ENCODE results near the gene PCBP3.
"Not testable (repeated sequence)": the region's sequence is repeated elsewhere in the genome, so short reads cannot be mapped to it uniquely, and the experiment has no call there.

The PCBP3 gene

DNA sequence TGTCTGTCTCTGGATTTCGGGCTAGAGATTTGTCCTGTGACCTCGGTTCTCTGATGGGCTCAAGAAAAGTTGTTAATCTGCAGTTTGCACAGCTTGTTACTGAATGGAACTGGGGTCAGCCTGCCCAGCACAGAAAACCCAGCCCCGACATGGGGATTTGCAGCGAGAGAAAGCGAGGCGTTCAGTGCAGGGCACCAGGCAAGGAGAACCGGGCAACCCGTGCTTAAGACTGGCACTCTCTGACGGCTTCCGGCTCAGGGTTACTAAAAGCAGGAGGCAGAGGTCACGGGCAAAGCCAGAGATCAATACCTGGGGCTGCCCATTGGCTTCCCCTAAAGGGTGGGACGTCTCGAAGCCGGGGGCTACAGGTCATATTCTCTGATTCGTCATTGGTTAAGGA, 308.2 kb downstream of the PCBP3 start:
- peaks cover 0 to 19% (median 9%) of the 10 kb centered on the region in 11 experiments; a peak in 10 of 22 replicates for H3K9me3 ChIP-seq (replicated peaks in 1 of 11)
- H3K9ac ChIP-seq: no peak overlapping the region
- no peak for TF ChIP-seq Cebpa-rat (IDR thresholded peaks at IDR 0.05)
- H3K27me3 ChIP-seq: no peaks in the 10 kb centered on the region
- H3K27ac ChIP-seq: no peak overlapping the region
- peak overlapping the region in 4 of 11 experiments; percentile 71 to 80 (median 76); a peak in 4 of 22 replicates for H3K4me2 ChIP-seq
- no peak overlapping the region for H3K4me3 ChIP-seq
- peaks cover 15 to 56% (median 33%) of the 10 kb centered on the region in 10 experiments for H3K4me1 ChIP-seq
- no peaks in the 10 kb centered on the region; a peak in 1 of 22 replicates for H4K20me1 ChIP-seq
- no peaks in the 10 kb centered on the region for H3K36me3 ChIP-seq

DNA sequence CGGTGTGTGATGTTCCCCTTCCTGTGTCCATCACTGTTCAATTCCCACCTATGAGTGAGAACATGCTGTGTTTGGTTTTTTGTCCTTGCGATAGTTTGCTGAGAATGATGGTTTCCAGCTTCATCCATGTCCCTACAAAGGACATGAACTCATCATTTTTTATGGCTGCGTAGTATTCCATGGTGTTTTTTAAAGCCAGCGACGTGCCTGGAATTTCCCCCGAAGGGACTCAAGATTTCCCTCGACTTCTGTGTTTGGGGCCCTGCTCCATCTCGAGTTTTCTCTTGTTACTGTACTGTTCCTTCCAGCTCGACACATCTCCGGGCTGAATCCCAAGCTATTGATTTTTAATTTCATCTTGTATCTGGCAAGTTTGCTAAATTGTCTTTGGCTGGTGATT, 309.0 kb downstream of the PCBP3 start:
- not testable (repeated sequence) for H3K27me3 ChIP-seq, H3K36me3 ChIP-seq, H3K27ac ChIP-seq, H3K4me3 ChIP-seq, H3K4me2 ChIP-seq, H4K20me1 ChIP-seq, H3K9ac ChIP-seq
- Histone ChIP-seq H3K9me3 (replicated peaks in 1 of 11) (peaks cover 0 to 14% (median 5%) of the 10 kb centered on the region in 11 experiments; a peak in 10 of 22 replicates), H3K4me1 (peaks cover 15 to 50% (median 33%) of the 10 kb centered on the region in 10 experiments)

DNA sequence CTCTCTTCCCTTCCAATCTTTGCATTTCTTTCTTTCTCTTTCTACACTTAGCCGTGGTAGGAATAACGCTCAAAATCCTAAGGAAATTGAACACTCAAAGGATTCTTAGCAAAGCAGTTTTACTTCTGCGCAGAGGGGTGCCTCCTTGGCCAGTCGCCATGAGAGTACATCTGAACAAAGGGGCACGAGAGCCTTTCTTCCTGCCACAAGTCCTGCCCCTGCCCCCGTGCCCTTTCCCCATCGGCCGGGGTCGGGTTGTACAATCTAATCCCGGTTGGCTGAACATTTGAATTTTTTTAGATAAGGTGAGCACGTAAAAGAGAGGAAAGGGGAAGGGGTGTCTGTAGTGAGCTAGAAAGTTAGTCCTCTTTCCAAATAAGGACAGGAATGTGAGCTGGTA, 309.4 kb downstream of the PCBP3 start:
- H3K4me2 ChIP-seq: no peak overlapping the region
- no peak for TF ChIP-seq Cebpa-rat (IDR thresholded peaks at IDR 0.05)

DNA sequence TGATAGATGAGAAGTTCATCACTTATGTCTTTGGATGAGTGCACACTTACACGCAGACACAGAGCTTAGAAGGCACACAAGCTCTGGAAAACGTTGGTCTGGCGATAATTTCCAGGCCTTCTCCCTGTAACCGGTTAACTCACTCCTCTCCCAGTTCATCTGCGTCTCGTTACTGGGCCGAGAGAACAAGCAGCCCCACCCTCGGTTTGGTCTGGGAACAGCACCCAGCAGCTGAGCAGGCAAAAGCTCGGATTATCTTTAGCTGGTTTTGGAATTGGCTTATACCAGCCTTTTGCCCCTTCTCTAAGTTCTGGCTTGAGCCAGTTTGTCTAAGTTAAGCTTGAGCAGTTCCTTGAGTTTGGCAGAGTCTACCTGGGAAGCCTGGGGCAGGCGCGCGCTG, 310.7 kb downstream of the PCBP3 start:
- Histone ChIP-seq H3K4me2 (no peak overlapping the region), H3K27ac (no peak overlapping the region), H3K9ac (no peak overlapping the region), H3K36me3 (no peaks in the 10 kb centered on the region), H3K9me3 (replicated peaks in 1 of 11) (no peaks in the 10 kb centered on the region), H3K4me3 (no peak overlapping the region), H4K20me1 (no peaks in the 10 kb centered on the region; a peak in 1 of 22 replicates), H3K4me1 (peaks cover 13 to 50% (median 35%) of the 10 kb centered on the region in 10 experiments), H3K27me3 (no peaks in the 10 kb centered on the region)
- TF ChIP-seq Cebpa-rat (IDR thresholded peaks at IDR 0.05): no peak

More for the DNA sequence above, 309.4 kb downstream of the PCBP3 start:
- Histone ChIP-seq H3K9me3 (replicated peaks in 1 of 11) (peaks cover 0 to 10% (median under 1%) of the 10 kb centered on the region in 11 experiments; a peak in 7 of 22 replicates), H3K27ac (no peak overlapping the region), H4K20me1 (no peaks in the 10 kb centered on the region; a peak in 1 of 22 replicates), H3K4me1 (peaks cover 15 to 49% (median 36%) of the 10 kb centered on the region in 10 experiments), H3K9ac (no peak overlapping the region), H3K36me3 (no peaks in the 10 kb centered on the region), H3K27me3 (no peaks in the 10 kb centered on the region), H3K4me3 (no peak overlapping the region)

DNA sequence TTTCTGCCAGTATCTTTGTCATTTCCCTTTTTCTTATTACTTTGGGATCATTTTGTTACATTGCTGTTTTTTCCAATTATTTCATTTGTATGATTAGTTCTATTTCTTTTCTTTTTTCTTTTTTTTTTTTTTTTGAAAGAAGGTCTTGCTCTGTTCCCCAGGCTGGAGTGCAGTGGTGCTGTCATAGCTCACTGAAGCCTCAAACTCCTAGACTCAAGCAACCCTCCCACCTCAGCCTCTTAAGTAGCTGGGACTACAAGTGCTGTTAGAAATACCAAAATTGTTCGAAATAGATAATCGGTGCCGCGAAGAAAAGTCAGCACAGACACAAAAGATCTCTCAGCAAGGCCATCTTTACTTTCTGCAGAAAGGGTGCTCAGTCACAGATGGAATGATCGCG, 311.4 kb downstream of the PCBP3 start:
- no peaks in the 10 kb centered on the region; a peak in 1 of 22 replicates for H4K20me1 ChIP-seq
- H3K27me3 ChIP-seq: no peaks in the 10 kb centered on the region
- no peak overlapping the region for H3K9ac ChIP-seq
- H3K9me3 ChIP-seq (replicated peaks in 1 of 11): peaks cover 3 to 4% (median 4%) of the 10 kb centered on the region in 11 experiments
- no peak for TF ChIP-seq Cebpa-rat (IDR thresholded peaks at IDR 0.05)
- no peak overlapping the region for H3K4me2 ChIP-seq
- no peak overlapping the region for H3K27ac ChIP-seq
- peaks cover 6 to 50% (median 32%) of the 10 kb centered on the region in 10 experiments; a peak in 19 of 20 replicates for H3K4me1 ChIP-seq
- no peaks in the 10 kb centered on the region for H3K36me3 ChIP-seq
- no peak overlapping the region for H3K4me3 ChIP-seq

DNA sequence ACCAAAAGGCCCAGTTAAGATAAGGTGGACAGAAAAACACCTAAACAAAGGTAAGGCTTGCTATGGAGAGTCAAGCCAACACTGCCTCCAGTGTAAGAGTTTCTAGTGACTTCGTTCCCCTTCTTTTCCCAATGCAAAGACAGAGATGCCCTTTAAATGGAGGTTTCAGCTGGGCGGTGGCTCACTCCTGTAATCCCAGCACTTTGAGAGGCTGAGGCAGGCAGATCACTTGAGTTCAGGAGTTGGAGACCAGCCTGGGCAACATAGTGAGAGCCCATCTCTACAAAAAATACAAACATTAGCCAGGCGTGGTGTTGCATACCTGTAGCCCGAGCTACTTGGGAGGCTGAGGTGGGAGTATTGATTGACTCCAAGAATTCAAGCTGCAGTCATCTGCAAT, 314.0 kb downstream of the PCBP3 start:
- TF ChIP-seq Cebpa-rat (IDR thresholded peaks at IDR 0.05): no peak
- H3K9me3 ChIP-seq (replicated peaks in 1 of 11): peaks cover 29 to 31% (median 30%) of the 10 kb centered on the region in 11 experiments
- H3K27ac ChIP-seq: no peak overlapping the region
- no peak overlapping the region for H3K4me3 ChIP-seq
- H4K20me1 ChIP-seq: no peaks in the 10 kb centered on the region
- H3K36me3 ChIP-seq: peaks cover 0 to 8% (median 0%) of the 10 kb centered on the region in 11 experiments; a peak in 2 of 22 replicates
- H3K4me1 ChIP-seq: peaks cover 0 to 40% (median 22%) of the 10 kb centered on the region in 10 experiments; a peak in 16 of 20 replicates
- no peaks in the 10 kb centered on the region for H3K27me3 ChIP-seq
- H3K9ac ChIP-seq: no peak overlapping the region
- H3K4me2 ChIP-seq: peak overlapping the region in 3 of 11 experiments; percentile 16 to 51 (median 27); a peak in 1 of 22 replicates

DNA sequence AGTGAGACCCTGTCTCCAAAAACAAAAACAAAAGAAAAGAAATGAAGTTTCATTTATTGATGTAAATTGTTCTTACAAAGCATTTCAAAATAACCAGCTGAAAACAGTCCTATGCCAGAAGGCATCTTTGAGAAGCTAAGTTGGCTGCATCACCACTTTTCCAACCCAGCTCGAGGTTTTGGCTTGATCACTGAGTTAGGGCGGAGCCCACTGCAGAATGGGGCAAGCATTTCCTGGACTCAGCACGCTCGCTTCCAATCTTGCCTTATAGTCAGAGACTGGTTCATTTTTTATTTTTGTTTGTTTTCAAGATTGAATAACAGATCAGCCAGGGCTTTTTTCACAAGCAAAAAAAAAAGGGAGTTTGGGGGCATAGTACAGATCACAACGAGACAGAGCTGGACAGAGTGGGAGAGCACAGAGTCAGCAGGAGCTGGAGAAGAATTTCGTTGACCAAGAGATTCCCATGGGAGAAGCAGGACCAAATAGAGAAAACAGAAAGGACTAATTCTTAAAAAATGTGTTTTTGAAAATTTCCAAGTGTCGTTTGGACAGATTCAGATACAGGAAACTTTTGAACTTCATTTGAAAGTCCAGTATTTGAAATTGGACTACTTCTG, 314.6 kb downstream of the PCBP3 start:
- no peaks in the 10 kb centered on the region for H4K20me1 ChIP-seq
- H3K9me3 ChIP-seq (replicated peaks in 1 of 11): peaks cover 31 to 35% (median 34%) of the 10 kb centered on the region in 11 experiments
- H3K4me1 ChIP-seq: peaks cover 4 to 45% (median 28%) of the 10 kb centered on the region in 10 experiments; a peak in 19 of 20 replicates
- no peak overlapping the region for H3K9ac ChIP-seq
- H3K27ac ChIP-seq: no peak overlapping the region
- no peaks in the 10 kb centered on the region for H3K27me3 ChIP-seq
- no peak overlapping the region for H3K4me3 ChIP-seq
- TF ChIP-seq Cebpa-rat (IDR thresholded peaks at IDR 0.05): no peak
- H3K4me2 ChIP-seq: peak overlapping the region in 8 of 11 experiments; percentile 0 to 51 (median 22); a peak in 6 of 22 replicates
- peaks cover 0 to 8% (median 0%) of the 10 kb centered on the region in 11 experiments; a peak in 2 of 22 replicates for H3K36me3 ChIP-seq

DNA sequence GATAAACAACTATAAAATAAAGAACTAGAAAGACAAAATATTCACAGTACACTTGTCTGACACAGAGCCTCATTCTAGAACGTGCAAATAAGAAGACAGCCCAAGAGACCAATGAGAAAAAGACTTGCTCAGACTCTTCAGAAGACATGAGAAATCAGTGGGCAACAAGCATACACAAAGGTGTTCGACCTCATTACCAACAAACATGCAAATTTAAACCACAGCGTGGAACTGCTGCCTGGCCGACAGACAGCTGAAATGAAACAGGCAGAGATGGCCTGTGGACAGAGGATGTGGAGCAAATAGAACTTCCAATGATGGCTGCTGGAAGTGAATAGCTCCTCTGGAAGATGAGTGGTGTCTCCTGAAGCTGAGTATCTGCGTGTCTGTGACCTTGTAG, 315.7 kb downstream of the PCBP3 start:
- Histone ChIP-seq H3K4me1 (peaks cover 15 to 51% (median 39%) of the 10 kb centered on the region in 10 experiments), H4K20me1 (no peaks in the 10 kb centered on the region), H3K27ac (no peak overlapping the region), H3K4me3 (no peak overlapping the region), H3K4me2 (peak overlapping the region in 7 of 11 experiments; percentile 6 to 47 (median 34); a peak in 13 of 22 replicates), H3K36me3 (peaks cover 0 to 8% (median 0%) of the 10 kb centered on the region in 11 experiments; a peak in 2 of 22 replicates), H3K27me3 (no peaks in the 10 kb centered on the region), H3K9ac (no peak overlapping the region), H3K9me3 (replicated peaks in 1 of 11) (peaks cover 32 to 37% (median 36%) of the 10 kb centered on the region in 11 experiments)
- TF ChIP-seq Cebpa-rat (IDR thresholded peaks at IDR 0.05): no peak

DNA sequence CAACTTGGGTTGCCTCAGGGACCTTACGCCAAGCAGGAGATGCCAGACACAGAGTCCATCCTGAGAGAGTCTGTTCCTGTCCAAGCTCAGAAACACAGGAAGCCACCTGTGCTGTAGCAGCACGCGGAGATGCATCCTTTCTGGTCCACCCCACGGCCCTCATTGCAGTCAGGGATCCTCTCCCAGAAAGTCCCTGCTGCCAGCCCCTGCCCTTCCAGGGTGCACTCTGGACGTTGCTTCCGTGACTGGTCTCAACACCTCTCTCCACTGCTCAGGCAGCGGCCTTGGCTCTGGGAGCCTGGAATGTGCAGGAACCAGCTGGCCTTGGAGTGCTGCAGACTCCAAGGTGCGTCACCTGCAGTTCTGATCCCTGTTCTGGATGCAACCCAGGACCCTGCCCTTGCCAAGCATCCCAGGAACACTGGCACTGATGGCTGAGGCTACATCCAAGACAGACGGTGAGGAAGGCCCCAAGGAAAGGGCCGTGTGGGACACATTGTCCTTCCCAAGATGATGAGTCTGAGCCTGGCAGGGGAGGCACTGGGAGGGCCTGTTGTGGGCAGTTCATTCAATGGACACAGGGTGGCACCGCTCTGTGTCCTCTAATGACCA, 316.4 kb downstream of the PCBP3 start:
- Histone ChIP-seq H4K20me1 (no peaks in the 10 kb centered on the region), H3K27ac (no peak overlapping the region), H3K36me3 (peaks cover 0 to 15% (median 4%) of the 10 kb centered on the region in 11 experiments; a peak in 6 of 22 replicates), H3K27me3 (no peaks in the 10 kb centered on the region), H3K4me3 (no peak overlapping the region), H3K4me1 (peaks cover 15 to 51% (median 43%) of the 10 kb centered on the region in 10 experiments), H3K9me3 (replicated peaks in 1 of 11) (peaks cover 38 to 44% (median 43%) of the 10 kb centered on the region in 11 experiments), H3K4me2 (peak overlapping the region in 7 of 11 experiments; percentile 6 to 47 (median 34); a peak in 12 of 22 replicates), H3K9ac (no peak overlapping the region)
- TF ChIP-seq Cebpa-rat (IDR thresholded peaks at IDR 0.05): no peak

DNA sequence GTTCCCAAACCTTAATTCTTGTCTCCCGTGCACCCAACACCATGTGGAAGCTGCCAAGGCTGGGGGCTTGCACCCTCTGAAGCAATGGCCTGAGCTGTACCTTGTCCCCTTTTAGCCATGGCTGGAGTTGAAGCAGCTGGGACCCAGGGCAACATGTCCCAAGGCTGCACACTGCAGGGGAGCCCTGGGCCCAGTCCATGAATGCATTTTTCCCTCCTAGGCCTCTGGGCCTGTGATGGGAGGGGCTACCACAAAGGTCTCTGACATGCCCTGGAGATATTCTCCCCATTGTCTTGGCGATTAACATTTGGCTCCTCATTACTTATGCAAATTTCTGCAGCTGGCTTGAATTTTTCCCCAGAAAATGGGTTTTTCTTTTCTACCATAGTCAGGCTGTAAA, 317.9 kb downstream of the PCBP3 start:
- not testable (repeated sequence) for H3K27me3 ChIP-seq, H3K4me2 ChIP-seq, H4K20me1 ChIP-seq, H3K9ac ChIP-seq, H3K27ac ChIP-seq
- peaks cover 43 to 59% (median 54%) of the 10 kb centered on the region in 11 experiments for H3K9me3 ChIP-seq (replicated peaks in 1 of 11)
- peaks cover 0 to 20% (median 4%) of the 10 kb centered on the region in 11 experiments; a peak in 6 of 22 replicates for H3K36me3 ChIP-seq
- H3K4me3 ChIP-seq: peak overlapping the region in 2 of 10 experiments; percentile 24 to 39; a peak in 5 of 20 replicates
- H3K4me1 ChIP-seq: peaks cover 15 to 51% (median 43%) of the 10 kb centered on the region in 10 experiments
